ENCODE data around the gene PLCG2. TPM values are rescaled to one million over a fixed set of nuclear protein-coding genes. Genes with fewer than 3 reads are reported as not detected.

Gene PLCG2
- total RNA-seq, 1 experiment from 2014 or later: 6.0 TPM

DNA sequence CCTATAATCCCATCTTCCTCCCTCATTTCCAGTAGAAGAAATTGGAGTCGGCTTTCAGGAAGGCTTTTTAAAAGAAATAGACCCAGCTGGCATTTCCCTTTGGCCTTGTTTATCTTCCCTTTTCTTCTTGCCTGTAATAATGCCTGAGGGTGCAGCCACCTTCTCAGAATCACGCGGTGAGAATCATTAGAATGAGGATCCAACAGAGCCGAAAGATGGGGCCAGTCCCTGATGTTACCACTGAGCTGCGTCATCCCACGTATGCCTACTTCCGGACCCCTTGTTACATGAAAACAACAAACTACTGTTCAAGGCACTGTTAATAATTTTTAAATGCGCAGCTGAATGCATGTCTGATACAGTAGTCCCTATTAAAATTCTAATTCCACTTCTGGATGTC is 208.0 kb downstream of the PLCG2 start:
- no peak overlapping the region for H3K56ac ChIP-seq (ENCODE audit: insufficient read length, low read depth, low read length)
- no peaks in the 10 kb centered on the region for H3K27me3 ChIP-seq (ENCODE audit: insufficient read depth, low read length)
- no peaks in the 10 kb centered on the region for H3K23me2 ChIP-seq (ENCODE audit: insufficient read length, low read depth, low read length, poor library complexity, severe bottlenecking)
- no peak overlapping the region for H3K27ac ChIP-seq (ENCODE audit: insufficient read length, low read depth, low read length)
- H4K5ac ChIP-seq (ENCODE audit: insufficient read length, low read depth, low read length): no peak overlapping the region
- Mint-ChIP-seq H3K27ac (no peak overlapping the region), H3K4me1 (peaks cover 5 to 6% of the 10 kb centered on the region in 2 experiments; a peak in 2 of 4 replicates), H3K36me3 (ENCODE audit: insufficient read depth in 1 of 3, low read depth in 3 of 3) (no peaks in the 10 kb centered on the region), H3K9me3 (no peaks in the 10 kb centered on the region), H3K4me3 (no peak overlapping the region), H3K27me3 (ENCODE audit: low read depth) (no peaks in the 10 kb centered on the region; the same call in 1 of the 2 replicates)
- H2AFZ ChIP-seq (ENCODE audit: low read length): no peak overlapping the region
- H3K14ac ChIP-seq (ENCODE audit: insufficient read depth, low read length): no peak overlapping the region
- DNase-seq: no peak
- no peak overlapping the region for H3K9ac ChIP-seq (ENCODE audit: extremely low read depth, insufficient read length, low read length)
- H3K4ac ChIP-seq (ENCODE audit: low read depth, low read length): no peak overlapping the region
- H4K20me1 ChIP-seq (ENCODE audit: control insufficient read depth, insufficient read depth, insufficient read length): no peaks in the 10 kb centered on the region
- no peak overlapping the region for H2BK12ac ChIP-seq (ENCODE audit: insufficient read length, low read depth, low read length)
- no peak overlapping the region for H2BK120ac ChIP-seq (ENCODE audit: low read depth, low read length, poor library complexity, severe bottlenecking)
- no peaks in the 10 kb centered on the region for H3K79me1 ChIP-seq (ENCODE audit: insufficient read depth, low read depth, low read length, poor library complexity, severe bottlenecking)
- no CpG with 5 or more reads among the region's 8 CpGs for WGBS (ENCODE audit: extremely low coverage, insufficient read length, low lambda C conversion rate)
- H3T11ph ChIP-seq (ENCODE audit: low read length): no peak overlapping the region
- H4K8ac ChIP-seq (replicated peaks; ENCODE audit: insufficient read length, low read depth, low read length): no peak overlapping the region
- no peak overlapping the region for H3K23ac ChIP-seq (ENCODE audit: insufficient read length, low read depth, low read length)
- no peaks in the 10 kb centered on the region for H3K4me1 ChIP-seq (ENCODE audit: insufficient read depth, low read length)
- no peak overlapping the region for H3K18ac ChIP-seq (ENCODE audit: insufficient read length, low read depth, low read length)
- no peak overlapping the region for H4K91ac ChIP-seq (ENCODE audit: insufficient read length, low read depth, low read length)
- no peak overlapping the region for H2BK20ac ChIP-seq (ENCODE audit: low read depth, low read length, poor library complexity, severe bottlenecking)
- TF ChIP-seq, protein P1, sequence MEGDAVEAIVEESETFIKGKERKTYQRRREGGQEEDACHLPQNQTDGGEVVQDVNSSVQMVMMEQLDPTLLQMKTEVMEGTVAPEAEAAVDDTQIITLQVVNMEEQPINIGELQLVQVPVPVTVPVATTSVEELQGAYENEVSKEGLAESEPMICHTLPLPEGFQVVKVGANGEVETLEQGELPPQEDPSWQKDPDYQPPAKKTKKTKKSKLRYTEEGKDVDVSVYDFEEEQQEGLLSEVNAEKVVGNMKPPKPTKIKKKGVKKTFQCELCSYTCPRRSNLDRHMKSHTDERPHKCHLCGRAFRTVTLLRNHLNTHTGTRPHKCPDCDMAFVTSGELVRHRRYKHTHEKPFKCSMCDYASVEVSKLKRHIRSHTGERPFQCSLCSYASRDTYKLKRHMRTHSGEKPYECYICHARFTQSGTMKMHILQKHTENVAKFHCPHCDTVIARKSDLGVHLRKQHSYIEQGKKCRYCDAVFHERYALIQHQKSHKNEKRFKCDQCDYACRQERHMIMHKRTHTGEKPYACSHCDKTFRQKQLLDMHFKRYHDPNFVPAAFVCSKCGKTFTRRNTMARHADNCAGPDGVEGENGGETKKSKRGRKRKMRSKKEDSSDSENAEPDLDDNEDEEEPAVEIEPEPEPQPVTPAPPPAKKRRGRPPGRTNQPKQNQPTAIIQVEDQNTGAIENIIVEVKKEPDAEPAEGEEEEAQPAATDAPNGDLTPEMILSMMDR (conservative IDR thresholded peaks at IDR 0.05): no peak
- no peaks in the 10 kb centered on the region for H3K79me2 ChIP-seq (ENCODE audit: insufficient read depth, low read length)
- H3K4me2 ChIP-seq (ENCODE audit: insufficient read depth, insufficient read length, low read length): no peak overlapping the region
- H3K9me3 ChIP-seq (ENCODE audit: control insufficient read depth, low read depth, low read length): no peaks in the 10 kb centered on the region
- H2BK5ac ChIP-seq (ENCODE audit: insufficient read length, low read length): no peak overlapping the region
- no peak overlapping the region for H2AK5ac ChIP-seq (ENCODE audit: insufficient read length, low read length)
- no peak overlapping the region for H2BK15ac ChIP-seq (ENCODE audit: low read depth, low read length)
